HG03175 (cell line): ENCODE results near the gene GNAS.
"Not testable (repeated sequence)": the region's sequence is repeated elsewhere in the genome, so short reads cannot be mapped to it uniquely, and the experiment has no call there.

Source experiments
- ATAC-seq: cut with Tn5 transposase; IDR thresholded peaks from one replicate; pipeline ENCODE4 v1.9.1; 2021; ENCODE audit warnings: mild to moderate bottlenecking, moderate library complexity; ENCODE audit not compliant: unreplicated experiment

Gene GNAS

DNA sequence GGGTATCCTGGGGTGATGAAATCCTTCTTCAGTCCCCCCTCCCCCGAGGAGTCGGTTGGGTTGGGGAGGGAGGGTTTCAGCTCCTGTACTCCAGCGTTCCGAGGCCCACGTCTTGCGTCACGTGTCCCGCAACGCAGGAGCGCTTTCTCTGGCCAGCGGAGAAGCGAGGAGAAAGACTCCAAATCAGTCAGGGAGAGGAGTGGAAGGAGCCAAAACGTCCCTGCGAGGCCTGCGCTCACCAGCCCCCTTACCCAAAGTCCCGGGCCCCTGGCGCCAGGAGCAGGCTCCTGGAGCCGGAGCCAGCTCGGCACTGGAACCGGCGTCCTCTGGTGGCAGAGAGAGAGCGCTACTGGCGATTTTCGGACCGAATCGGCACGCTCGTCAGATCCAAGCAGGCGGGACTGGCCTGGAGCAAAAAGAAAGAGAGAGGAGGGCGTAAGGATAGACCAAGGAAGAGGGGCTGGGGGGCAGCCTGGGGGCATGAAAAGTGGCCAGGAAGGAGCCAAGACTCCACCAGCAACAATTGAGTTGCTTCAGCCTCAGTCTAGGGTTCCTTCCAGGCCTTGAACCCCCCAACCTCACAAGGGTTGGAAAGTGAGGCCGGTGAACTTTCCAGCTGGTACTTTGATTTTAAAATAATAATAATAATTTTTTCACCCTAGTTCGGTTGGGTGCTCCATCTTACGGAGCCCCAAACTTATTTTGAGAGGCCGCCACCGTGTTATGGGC, at the start of gene GNAS:
Gene GNAS (plus strand): TSS at position 174 of the 729 bp plus-strand sequence.
- ATAC-seq: no peak

- ATAC-seq: no peak
These were observed 49.0 kb upstream of the GNAS start for GRCh38 chr20:58803533-58803932.

DNA sequence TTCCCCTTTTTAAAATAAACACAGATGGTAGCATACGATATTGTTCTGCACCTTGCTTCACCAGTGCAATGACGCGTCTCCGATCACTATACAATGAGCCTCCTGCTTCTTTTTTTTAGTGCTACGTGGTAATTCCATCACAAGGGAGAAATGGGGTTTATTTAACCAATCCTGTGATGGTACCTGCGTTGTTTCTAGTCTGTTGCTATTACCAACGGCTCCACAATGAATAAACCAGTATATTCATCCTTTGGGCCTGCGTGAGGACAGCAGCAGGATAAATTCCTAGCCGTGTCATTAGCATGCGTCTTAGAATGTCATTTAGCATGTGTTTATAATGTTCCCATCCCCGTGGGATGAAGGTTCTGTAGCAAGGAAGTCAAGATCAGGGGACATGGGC, 44.7 kb upstream of the GNAS start:
- ATAC-seq: no peak

DNA sequence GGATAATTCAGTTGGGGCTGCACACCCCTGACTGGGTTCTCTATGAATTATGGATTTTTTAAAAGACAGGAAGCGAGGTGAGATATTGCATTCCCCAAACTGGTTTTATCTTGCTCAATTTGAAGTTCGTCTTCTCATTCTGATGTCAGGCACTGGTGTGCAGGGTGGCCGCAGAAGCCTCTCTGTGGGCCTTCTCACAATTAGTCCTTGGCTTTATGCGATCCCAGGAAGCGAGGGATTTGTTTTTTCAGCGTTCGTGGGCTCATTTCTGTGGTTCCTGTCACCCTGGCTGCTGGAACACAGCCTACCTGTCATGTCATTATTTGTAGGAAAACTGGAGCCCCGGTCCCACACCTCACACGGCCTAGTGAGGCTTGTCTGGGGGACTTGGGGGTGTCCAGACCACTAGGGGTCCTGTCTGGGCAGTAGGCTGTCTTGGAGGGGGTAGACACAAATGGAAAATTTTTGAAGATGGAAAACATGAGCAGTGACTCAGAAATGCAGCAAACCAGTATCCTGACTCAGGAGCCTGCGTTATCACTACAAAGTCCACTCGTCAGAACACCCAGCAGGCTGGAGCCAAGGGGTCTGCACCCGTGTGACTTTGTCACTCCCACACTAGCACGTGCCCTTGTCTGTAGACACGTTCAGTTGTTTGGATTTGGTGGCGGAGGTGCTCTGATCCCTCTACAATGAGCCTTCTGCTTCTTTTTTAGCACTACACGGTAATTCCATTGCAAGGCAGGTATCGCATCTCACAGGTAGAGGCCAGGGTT, 44.1 kb upstream of the GNAS start:
- ATAC-seq: no peak

DNA sequence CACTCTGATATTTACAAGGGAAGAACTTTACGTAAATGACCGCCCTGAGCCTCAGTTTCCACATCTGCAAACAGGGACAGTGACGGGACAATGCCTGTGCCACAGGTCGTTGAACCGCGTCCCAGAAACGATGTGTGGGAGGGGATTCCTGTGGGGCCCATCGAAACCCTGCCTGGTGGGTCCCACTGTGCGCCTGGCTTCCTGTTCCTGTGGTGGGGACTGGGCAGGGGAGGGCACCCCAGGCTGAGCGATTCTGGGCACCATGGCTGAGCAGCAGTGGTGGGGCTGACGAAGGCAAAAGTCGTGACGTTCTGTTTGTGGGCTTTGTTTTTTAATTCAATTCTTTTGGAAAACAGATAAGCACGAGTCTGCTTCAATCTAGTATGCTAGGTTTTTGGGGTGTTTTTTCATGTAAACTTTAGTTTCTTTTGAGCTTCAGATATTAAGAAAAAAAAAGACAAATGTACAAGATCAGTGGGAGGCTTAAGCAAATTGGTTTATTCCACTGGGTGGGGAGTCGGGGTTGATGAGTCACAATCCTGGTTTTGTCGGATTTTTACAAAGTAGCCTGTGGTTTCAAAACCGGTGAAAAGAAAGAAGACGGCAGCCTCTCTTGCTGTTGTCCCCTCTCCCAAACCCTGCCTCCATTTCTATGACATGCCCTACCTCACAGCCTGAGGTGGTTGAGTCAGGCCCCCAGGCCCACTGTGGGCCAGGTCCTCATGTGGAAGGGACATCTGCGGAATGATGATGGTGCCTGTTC, 42.2 kb upstream of the GNAS start:
- no peak for ATAC-seq

DNA sequence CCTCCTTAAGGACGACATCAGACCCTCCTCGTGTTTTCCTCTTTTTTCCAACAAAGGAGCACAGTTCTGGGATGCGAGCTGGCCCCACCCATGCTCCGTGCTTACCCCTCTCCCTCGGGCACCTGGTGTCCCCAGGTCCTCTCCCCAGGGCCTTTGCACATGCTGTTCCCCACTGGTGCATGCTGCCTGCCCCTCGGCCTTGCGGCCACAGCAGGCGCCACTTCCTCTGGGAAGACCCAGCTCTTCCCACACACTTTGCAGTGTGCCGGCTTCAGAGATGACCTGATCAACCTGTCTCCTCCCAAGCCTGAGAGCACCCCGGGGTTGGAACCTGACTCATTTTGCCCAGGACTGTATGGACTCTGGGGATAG, 41.7 kb upstream of the GNAS start:
- ATAC-seq: no peak

- ATAC-seq: no peak
These were observed 41.2 kb upstream of the GNAS start for GRCh38 chr20:58811334-58811733.

- ATAC-seq: no peak
These were observed 39.1 kb upstream of the GNAS start for GRCh38 chr20:58813369-58813768.

GRCh38 chr20:58815448-58815847, 37.1 kb upstream of the GNAS start:
- ATAC-seq: no peak

- ATAC-seq: no peak
These were observed 36.5 kb upstream of the GNAS start for GRCh38 chr20:58816051-58816450.

- ATAC-seq: no peak
These were observed 35.4 kb upstream of the GNAS start for GRCh38 chr20:58816957-58817651.

DNA sequence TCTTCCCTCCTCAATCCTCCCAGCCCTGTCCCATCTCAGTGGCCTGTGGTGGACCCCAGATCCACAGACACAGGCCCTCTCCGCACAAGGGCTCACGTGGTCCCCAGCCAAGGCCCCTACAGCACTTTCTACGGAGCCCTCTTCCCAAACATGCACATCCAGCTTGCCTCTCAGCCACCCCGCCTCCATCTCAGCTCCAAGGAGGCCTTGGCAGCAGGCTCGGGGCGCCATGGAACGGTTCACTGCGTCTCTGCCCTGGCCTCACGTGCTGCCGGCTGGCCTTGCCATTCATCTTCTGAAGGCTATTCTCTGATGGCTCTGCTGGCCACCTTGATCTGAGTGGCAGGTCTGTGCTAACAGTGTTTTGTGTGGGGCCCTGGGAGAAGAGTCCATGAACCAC, 34.8 kb upstream of the GNAS start:
- no peak for ATAC-seq

DNA sequence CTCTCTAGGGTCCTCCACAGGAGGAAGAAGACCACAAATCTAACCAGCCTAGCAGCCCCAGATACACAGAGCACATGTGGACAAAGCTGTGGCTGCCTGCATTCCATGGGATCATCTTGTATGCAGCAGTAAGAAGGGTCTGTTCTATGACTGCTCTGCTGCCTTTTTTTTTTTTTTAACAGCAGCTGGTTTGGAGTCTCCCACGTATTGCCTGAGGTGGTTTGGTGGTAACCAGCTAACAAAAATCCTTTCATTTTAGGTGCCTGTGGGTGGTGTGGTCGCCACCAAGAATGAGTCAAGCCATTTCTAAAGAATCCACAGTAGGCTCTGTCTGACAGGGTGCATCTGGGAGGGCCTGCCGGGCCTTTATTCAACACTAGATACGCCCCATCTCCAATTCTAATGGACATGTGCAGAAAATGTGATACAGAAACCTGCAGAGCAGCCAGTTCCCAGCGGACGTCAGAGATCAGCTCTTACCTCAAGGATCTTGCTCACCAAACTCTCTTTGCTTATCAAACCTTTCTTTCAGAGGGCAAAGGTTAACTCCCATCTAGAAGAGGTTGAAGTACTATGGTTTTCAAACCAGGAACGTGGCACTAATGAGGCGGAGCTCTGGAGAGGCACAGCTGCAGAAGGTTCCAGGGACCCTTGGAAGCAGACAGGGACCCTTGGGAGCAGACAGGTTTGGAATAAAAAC, 33.8 kb upstream of the GNAS start:
- no peak for ATAC-seq

DNA sequence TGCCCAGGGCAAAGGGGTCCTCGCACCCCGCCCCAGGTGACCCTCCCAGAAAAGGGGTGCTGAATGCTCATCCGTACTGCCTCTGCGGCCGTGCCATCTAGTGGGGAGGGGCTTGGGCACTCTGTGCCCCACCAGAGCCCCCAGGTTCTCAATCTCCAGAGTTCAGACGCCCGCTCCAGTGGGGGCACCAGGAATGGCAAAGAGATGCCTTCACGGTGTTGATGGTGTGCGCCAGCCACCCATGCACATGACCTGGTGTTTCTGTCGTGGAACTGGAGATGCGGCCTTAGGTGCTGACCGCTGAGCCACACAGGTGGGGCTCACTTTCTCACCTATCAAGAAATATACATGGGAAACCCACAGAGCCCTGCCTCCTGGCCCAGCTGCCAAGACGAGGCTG, 32.6 kb upstream of the GNAS start:
- no peak for ATAC-seq

DNA sequence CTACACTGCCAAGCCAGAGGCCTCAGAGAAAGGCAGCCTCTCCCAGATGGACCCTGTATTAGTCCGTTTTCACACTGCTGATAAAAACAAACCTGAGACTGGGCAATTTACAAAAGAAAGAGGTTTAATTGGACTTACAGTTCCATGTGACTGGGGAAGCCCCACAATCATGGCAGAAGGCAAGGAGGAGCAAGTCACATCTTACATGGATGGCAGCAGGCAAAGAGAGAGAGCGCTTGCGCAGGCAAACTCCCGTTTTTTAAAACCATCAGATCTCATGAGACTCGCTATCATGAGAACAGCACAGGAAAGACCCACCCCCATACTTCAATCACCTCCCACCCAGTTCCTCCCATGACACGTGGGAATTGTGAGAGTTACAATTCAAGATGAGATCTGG, 32.0 kb upstream of the GNAS start:
- ATAC-seq: not testable (repeated sequence)

GRCh38 chr20:58822149-58822548, 30.4 kb upstream of the GNAS start:
- ATAC-seq: no peak

GRCh38 chr20:58822748-58823730, 29.5 kb upstream of the GNAS start:
- no peak for ATAC-seq

DNA sequence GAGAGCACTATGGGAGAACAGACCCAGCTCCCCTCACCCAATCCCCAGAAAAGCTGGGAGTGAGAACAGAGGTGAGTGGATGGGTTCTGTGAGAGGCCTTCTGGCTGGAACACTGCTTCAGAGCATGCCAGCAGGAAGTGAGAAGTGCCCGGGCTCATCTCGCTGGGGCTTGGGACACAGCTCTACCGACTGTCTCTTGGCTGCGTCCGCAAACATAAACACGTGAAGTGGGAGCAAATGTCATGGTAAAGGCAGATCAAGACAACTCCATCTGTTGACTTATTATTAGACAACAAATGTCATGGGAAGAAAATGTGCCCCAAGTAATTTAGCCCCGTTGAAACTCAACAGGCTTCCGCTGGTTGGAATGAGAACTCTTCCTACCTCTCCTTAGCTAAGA, 27.7 kb upstream of the GNAS start:
- ATAC-seq: no peak

GRCh38 chr20:58825450-58825849, 27.1 kb upstream of the GNAS start:
- ATAC-seq: no peak
